Bronchial epithelial cell (primary cell): ENCODE data around the gene THUMPD3. TPM values are rescaled to one million over a fixed set of nuclear protein-coding genes. Genes with fewer than 3 reads are reported as not detected.
A peak's percentile ranks its signal among the peaks of the same experiment; 100 is the strongest.

ENCODE experiments used
- DNase-seq: peaks from one replicate; pipeline ENCODE4 v3.0.0-alpha.2; 2010; ENCODE audit warnings: low read depth
- FAIRE-seq: peaks from 2 replicates; lab custom pipeline; 2011; peaks lifted over from hg19 to GRCh38; lab: Jason Lieb, UNC
- H3K27me3 ChIP-seq: 2 replicates; pipeline ENCODE4 v1.5.1; 2011; ENCODE audit warnings: low read length; ENCODE audit not compliant: control insufficient read depth, insufficient read depth
- H3K36me3 ChIP-seq: 2 replicates; pipeline ENCODE4 v1.5.1; 2011; ENCODE audit warnings: low read length; ENCODE audit not compliant: control insufficient read depth, insufficient read depth
- H3K4me3 ChIP-seq: 2 replicates; pipeline ENCODE4 v1.5.1; 2011; ENCODE audit warnings: mild to moderate bottlenecking, low read depth, low read length, control low read depth
- CTCF ChIP-seq: IDR thresholded peaks from 2 replicates; pipeline ENCODE4 v1.5.1; 2011; ENCODE audit warnings: mild to moderate bottlenecking, moderate library complexity, low read length, control low read depth, inconsistent platforms; ENCODE audit not compliant: insufficient read depth, severe bottlenecking
- total RNA-seq: library from RNA; depleted of rRNA; stranded (reverse); fragments of >200 nt; gene quantifications from 2 replicates; pipeline ENCODE4 v1.2.1, GENCODE V29; 2014

THUMPD3 gene
- total RNA-seq, 1 donor from 2014 or later, result 68.2 TPM

- Histone ChIP-seq H3K4me3 (no peak overlapping the region), H3K27me3 (no peaks in the 10 kb centered on the region), H3K36me3 (no peaks in the 10 kb centered on the region)
- no peak for FAIRE-seq
- no peak for TF ChIP-seq CTCF
- no peak for DNase-seq
Measured at GRCh38 chr3:9327578-9327977, 35.3 kb upstream of the THUMPD3 start.

DNA sequence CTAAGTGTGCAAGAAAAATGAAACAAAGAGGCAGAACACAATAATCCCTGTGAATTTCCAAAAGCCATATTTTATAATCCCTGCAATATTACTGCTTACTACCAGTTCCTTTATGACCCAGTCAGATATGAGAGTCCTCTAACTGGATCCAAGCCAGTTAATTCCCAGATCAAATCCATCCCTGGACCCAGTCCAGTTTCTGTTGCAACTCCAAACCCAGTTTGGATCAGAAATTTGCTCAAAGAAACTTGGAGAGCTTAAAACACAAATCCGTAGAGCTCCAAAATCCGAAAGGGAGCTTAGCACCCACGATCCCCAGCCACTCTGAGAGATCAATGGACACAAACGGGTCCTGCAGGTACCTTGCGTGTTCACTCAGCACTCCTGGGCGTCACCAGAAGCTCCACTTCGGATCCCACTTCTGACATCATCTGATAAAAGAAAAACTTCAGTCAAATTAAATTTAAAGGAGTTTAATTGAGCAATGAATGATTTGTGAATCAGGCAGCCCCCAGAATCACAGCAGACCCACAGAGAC is 32.6 kb upstream of the THUMPD3 start:
- no peak for TF ChIP-seq CTCF
- no peak for FAIRE-seq

GRCh38 chr3:9331171-9331570 is 31.7 kb upstream of the THUMPD3 start:
- no peak for DNase-seq
- no peak for TF ChIP-seq CTCF
- Histone ChIP-seq H3K4me3 (no peak overlapping the region), H3K27me3 (no peaks in the 10 kb centered on the region), H3K36me3 (no peaks in the 10 kb centered on the region)
- no peak for FAIRE-seq

More for the DNA sequence above, 32.6 kb upstream of the THUMPD3 start:
- Histone ChIP-seq H3K4me3 (no peak overlapping the region), H3K27me3 (no peaks in the 10 kb centered on the region), H3K36me3 (no peaks in the 10 kb centered on the region)
- no peak for DNase-seq

- DNase-seq, result no peak
- no peak overlapping the region for H3K4me3 ChIP-seq
- no peaks in the 10 kb centered on the region for H3K27me3 ChIP-seq
- H3K36me3 ChIP-seq, result no peaks in the 10 kb centered on the region
- FAIRE-seq, result no peak
- TF ChIP-seq CTCF, result no peak
Measured at GRCh38 chr3:9332250-9333030, 30.4 kb upstream of the THUMPD3 start.

DNA sequence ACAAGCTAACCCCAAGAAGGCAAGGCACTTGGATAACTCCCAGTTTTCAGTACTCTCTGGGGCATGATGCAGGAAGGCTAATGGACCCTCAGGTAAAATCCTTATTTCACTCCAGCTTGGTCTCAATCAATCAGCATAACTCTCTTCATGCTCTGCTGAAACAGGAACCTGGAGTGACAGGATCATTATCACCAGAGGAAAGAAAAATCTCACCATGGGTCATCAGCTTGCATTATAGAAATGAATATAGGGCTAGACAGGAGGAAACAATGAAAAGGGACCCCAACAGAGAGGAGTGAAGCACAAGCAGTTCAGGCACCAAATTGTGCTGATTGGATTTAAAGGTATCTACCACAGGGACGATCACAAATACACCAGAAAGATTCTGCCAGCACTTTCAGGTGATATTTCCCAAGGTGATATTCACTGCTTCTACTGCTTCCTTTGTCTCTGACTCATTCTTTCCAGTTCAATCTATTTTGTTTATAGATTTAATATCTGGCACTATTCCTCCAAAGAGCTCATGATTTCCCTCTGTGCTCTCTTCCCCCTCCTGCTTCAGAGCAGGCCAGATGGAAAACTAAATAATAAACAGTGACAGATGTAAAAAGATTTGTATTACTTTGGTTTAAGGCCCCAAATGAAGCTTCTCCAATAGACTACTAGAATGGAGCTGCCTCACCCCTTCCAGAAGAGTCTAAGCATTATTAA is 22.9 kb upstream of the THUMPD3 start:
- DNase-seq (peak; percentile 31), FAIRE-seq (no peak)
- Histone ChIP-seq H3K4me3 (no peak overlapping the region), H3K36me3 (no peaks in the 10 kb centered on the region), H3K27me3 (no peaks in the 10 kb centered on the region)
- no peak for TF ChIP-seq CTCF
